Spleen (tissue), 11 donors: Measurements from ENCODE around the gene CEP128. TPM values are rescaled to one million over a fixed set of nuclear protein-coding genes. Genes with fewer than 3 reads are reported as not detected.
A peak's percentile ranks its signal among the peaks of the same experiment; 100 is the strongest.

Experiments
- DNase-seq: peaks from one replicate; pipeline ENCODE4 v3.0.0-alpha.2; 2020
- H3K27ac ChIP-seq, 8 donors: fragments of 200-600 bp; sonication (generic) in 7 of 8; 1 replicate in 4 of 8; 2 replicates in 4 of 8; pipeline versions ENCODE4 v1.5.0 to v1.8.0; 2016 to 2021; ENCODE audit warnings: inconsistent platforms in 4 of 8, mild to moderate bottlenecking in 4 of 8, moderate library complexity in 1 of 8
- H3K27me3 ChIP-seq, 7 donors: fragments of 200-600 bp; sonication (generic) in 6 of 7; replicated peaks in 1 of 7; 1 replicate in 4 of 7; 2 replicates in 3 of 7; pipeline versions ENCODE4 v1.5.0 to v1.8.0; 2016 to 2021; ENCODE audit warnings: inconsistent platforms in 3 of 7, mild to moderate bottlenecking in 1 of 7
- H3K36me3 ChIP-seq, 6 donors: fragments of 200-600 bp; sonication (generic) in 5 of 6; 1 replicate in 4 of 6; 2 replicates in 2 of 6; pipeline versions ENCODE4 v1.5.0 to v1.8.0; 2016 to 2021; ENCODE audit warnings: inconsistent platforms in 2 of 6
- H3K4me1 ChIP-seq, 6 donors: fragments of 200-600 bp; sonication (generic) in 5 of 6; 1 replicate in 3 of 6; 2 replicates in 3 of 6; pipeline versions ENCODE4 v1.5.0 to v1.8.0; 2016 to 2021; ENCODE audit warnings: inconsistent platforms in 3 of 6
- H3K4me3 ChIP-seq, 8 donors: fragments of 200-600 bp; sonication (generic) in 7 of 8; 1 replicate in 4 of 8; 2 replicates in 4 of 8; pipeline versions ENCODE4 v1.5.0 to v1.8.0; 2016 to 2021; ENCODE audit warnings: inconsistent platforms in 4 of 8, mild to moderate bottlenecking in 4 of 8, moderate library complexity in 2 of 8
- H3K9me3 ChIP-seq, 8 donors: fragments of 200-600 bp; sonication (generic) in 7 of 8; 1 replicate in 4 of 8; 2 replicates in 4 of 8; pipeline versions ENCODE4 v1.5.0 to v1.8.0; 2016 to 2021; ENCODE audit warnings: inconsistent platforms in 4 of 8
- CTCF ChIP-seq, 11 experiments: fragments of 200-600 bp in 7 of 11; fragments of 450-650 bp in 4 of 11; sonication (generic) in 4 of 11; IDR thresholded peaks in 8 of 11; conservative IDR thresholded peaks in 3 of 11; 1 replicate in 7 of 11; 2 replicates in 4 of 11; pipeline versions ENCODE4 v1.4.0 to v1.8.0; 2016 to 2021; ENCODE audit warnings: antibody characterized with exemption in 11 of 11, inconsistent platforms in 4 of 11, mild to moderate bottlenecking in 1 of 11
- POLR2A ChIP-seq, 3 donors: fragments of 450-650 bp; IDR thresholded peaks; one replicate each; pipeline ENCODE4 v1.5.1; 2017; ENCODE audit warnings: antibody characterized with exemption in 3 of 3, mild to moderate bottlenecking in 1 of 3
- POLR2AphosphoS5 ChIP-seq, 3 donors: sonication (generic); formaldehyde crosslinking; IDR thresholded peaks; one replicate each; pipeline ENCODE4 v1.5.1; 2017; ENCODE audit warnings: antibody characterized with exemption in 3 of 3
- WGBS, 5 donors: extraction: QIAGEN DNeasy Blood & Tissue Kit in 3 of 5; methylation state at CpG; one replicate each; pipeline versions ENCODE4 v1.1.5 to v1.1.7; 2013 to 2018; 5-methylcytosine and 5-hydroxymethylcytosine counted together
- intact Hi-C: fragments of 100-400 bp; cut with DNase I; formaldehyde crosslinking; loops from one replicate; pipeline ENCODE4 v1.15.0; 2023; ENCODE audit warnings: low total_unique reads
- polyA plus RNA-seq, 3 donors: library from polyadenylated mRNA; stranded (reverse); fragments of 200-250 nt; gene quantifications; one replicate each; pipeline ENCODE4 v1.2.1, GENCODE V29; 2013
- total RNA-seq, 7 donors: library from RNA; depleted of rRNA in 3 of 7; stranded (reverse); fragments of >200 nt in 3 of 7; fragmentation: NEBNext Ultra II Directional in 4 of 7; extraction: Animal tissue kit (Norgen Biotek cat#: 25700) in 4 of 7; gene quantifications; one replicate each; pipeline versions ENCODE4 v1.1.0 to v1.2.1, GENCODE V29; 2016 to 2021
- donor health status: healthy with polysubstance abuse.
- donor health status: DM: no; HTN: no; CAD: no; lungs with moderate emphysema.
- donor health status: DM: no; HTN: no; CAD: no.
- donor health status: Bipolar disorder and iron deficiency.
- donor health status: healthy.
- donor health status: DM: no; HTN: no; CAD: no.
- donor health status: DM: yes; HTN: yes; CAD: no.

CEP128 gene
- total and polyA plus RNA-seq, 10 donors = 1.5 to 34.2 (median 15.7) TPM

- Histone ChIP-seq H3K36me3 (no peaks in the 10 kb centered on the region), H3K27ac (no peak overlapping the region), H3K9me3 (no peaks in the 10 kb centered on the region), H3K4me1 (no peaks in the 10 kb centered on the region), H3K4me3 (no peak overlapping the region), H3K27me3 (no peaks in the 10 kb centered on the region)
- DNase-seq = no peak
- 72 to 86% (median 77%) methylated on average over 5 of the region's 5 CpGs for WGBS, 5 donors
- intact Hi-C loops = no loop called here
- TF ChIP-seq CTCF (IDR thresholded peaks at IDR 0.05 in 8 of 11, conservative IDR thresholded peaks at IDR 0.05 in 3 of 11) (no peak), POLR2AphosphoS5 (IDR thresholded peaks at IDR 0.05) (no peak), POLR2A (IDR thresholded peaks at IDR 0.05) (no peak)
Observed at GRCh38 chr14:80973931-80974641, 32.5 kb upstream of the CEP128 start.

DNA sequence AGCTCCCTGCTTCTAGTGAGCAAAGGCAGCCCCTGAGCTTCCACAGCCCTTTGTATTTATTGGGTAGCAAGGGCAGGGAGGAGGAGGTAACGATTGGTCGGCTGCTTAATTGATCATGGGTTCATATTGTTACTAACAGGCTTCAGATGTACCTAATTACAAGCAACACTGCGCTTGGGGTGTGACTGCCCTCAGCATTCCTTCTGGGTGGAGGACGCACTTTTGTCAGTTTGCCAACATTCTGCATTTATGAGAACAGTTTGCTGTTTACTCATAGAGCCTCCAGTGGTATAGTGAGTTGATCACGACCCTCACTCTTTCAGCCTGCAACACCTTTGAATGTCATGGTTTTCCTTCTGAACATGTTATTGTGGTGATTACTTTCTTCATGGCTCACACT lies 23.5 kb upstream of the CEP128 start:
- H3K4me3 ChIP-seq = no peak overlapping the region
- no peak for DNase-seq
- no peaks in the 10 kb centered on the region for H3K36me3 ChIP-seq
- H3K27me3 ChIP-seq = no peaks in the 10 kb centered on the region
- WGBS, 5 donors = 76 to 88% (median 79%) methylated on average over 5 of the region's 5 CpGs
- intact Hi-C loops = no loop called here
- H3K4me1 ChIP-seq = peaks cover 0 to 3% (median 2%) of the 10 kb centered on the region in 6 donors
- TF ChIP-seq CTCF (IDR thresholded peaks at IDR 0.05 in 8 of 11, conservative IDR thresholded peaks at IDR 0.05 in 3 of 11) (no peak), POLR2AphosphoS5 (IDR thresholded peaks at IDR 0.05) (no peak), POLR2A (IDR thresholded peaks at IDR 0.05) (no peak)
- H3K9me3 ChIP-seq = no peaks in the 10 kb centered on the region
- no peak overlapping the region for H3K27ac ChIP-seq

- no peaks in the 10 kb centered on the region for H3K9me3 ChIP-seq
- H3K27ac ChIP-seq = peak overlapping the region; percentile 48 to 79 (median 66)
- peak overlapping the region in 2 of 8 donors; percentile 3 to 43 for H3K4me3 ChIP-seq
- WGBS, 5 donors = 20 to 34% (median 23%) methylated on average over 4 of the region's 4 CpGs
- peaks cover 0 to 10% (median 0%) of the 10 kb centered on the region in 7 donors for H3K27me3 ChIP-seq
- TF ChIP-seq CTCF (IDR thresholded peaks at IDR 0.05 in 8 of 11, conservative IDR thresholded peaks at IDR 0.05 in 3 of 11) = no peak
- TF ChIP-seq POLR2AphosphoS5 (IDR thresholded peaks at IDR 0.05) = peak in 1 of 3 donors; percentile 83
- no peaks in the 10 kb centered on the region for H3K36me3 ChIP-seq
- intact Hi-C loops = no loop called here
- peaks cover 9 to 59% (median 38%) of the 10 kb centered on the region in 6 donors for H3K4me1 ChIP-seq
- no peak for DNase-seq
Observed at GRCh38 chr14:80959496-80959895, 18.0 kb upstream of the CEP128 start.

- TF ChIP-seq POLR2A (IDR thresholded peaks at IDR 0.05) = no peak
- TF ChIP-seq CTCF (IDR thresholded peaks at IDR 0.05 in 8 of 11, conservative IDR thresholded peaks at IDR 0.05 in 3 of 11) = no peak
- no peak for TF ChIP-seq POLR2AphosphoS5 (IDR thresholded peaks at IDR 0.05)
- H3K9me3 ChIP-seq = no peaks in the 10 kb centered on the region
- H3K27me3 ChIP-seq = peaks cover 0 to 10% (median 0%) of the 10 kb centered on the region in 7 donors
- intact Hi-C loops = no loop called here
- peak overlapping the region in 6 of 8 donors; percentile 48 to 79 (median 67) for H3K27ac ChIP-seq
- H3K36me3 ChIP-seq = no peaks in the 10 kb centered on the region
- H3K4me1 ChIP-seq = peaks cover 9 to 59% (median 38%) of the 10 kb centered on the region in 6 donors
- WGBS, 5 donors = 63 to 83% (median 75%) methylated on average over 3 of the region's 3 CpGs
- no peak for DNase-seq
- peak overlapping the region in 1 of 8 donors; percentile 43 for H3K4me3 ChIP-seq
Observed at GRCh38 chr14:80958939-80959338, 17.4 kb upstream of the CEP128 start.
